Activated CD8-positive, alpha-beta memory T cell treated with anti-CD3 and anti-CD28 coated beads for 4 hours (primary cell): ENCODE measurements around the gene CD2.

Experiments
- DNase-seq, 2 donors: peaks; one replicate each; pipeline ENCODE4 v3.0.0-alpha.2; 2020; ENCODE audit warnings: low read depth in 2 of 2

CD2 gene

GRCh38 chr1:116777831-116778830 lies 23.9 kb downstream of the CD2 start:
- no peak for DNase-seq

- no peak for DNase-seq
Measured at GRCh38 chr1:116781034-116781433, 26.8 kb downstream of the CD2 start.

DNA sequence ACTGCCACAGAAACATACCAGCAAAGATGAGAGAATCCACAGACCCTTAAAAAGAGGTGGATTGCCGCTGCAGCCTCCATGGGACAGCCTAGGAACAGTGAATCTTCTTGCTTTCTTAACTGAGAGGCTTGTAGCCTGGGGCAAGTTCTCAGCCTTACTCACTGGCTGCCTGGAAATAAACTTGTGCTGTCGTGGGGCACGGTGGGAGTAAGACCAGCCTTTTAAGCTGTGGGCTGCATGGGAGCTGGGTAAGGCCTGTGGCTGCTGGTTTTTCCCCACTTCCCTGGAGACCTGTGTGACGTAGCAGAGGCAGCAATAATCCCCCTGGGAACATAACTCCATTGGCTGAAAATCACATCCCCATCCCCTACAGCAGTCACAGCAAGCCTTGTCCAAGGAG lies 30.8 kb downstream of the CD2 start:
- no peak for DNase-seq

- DNase-seq: no peak
Measured at GRCh38 chr1:116786049-116786448, 31.8 kb downstream of the CD2 start.

DNA sequence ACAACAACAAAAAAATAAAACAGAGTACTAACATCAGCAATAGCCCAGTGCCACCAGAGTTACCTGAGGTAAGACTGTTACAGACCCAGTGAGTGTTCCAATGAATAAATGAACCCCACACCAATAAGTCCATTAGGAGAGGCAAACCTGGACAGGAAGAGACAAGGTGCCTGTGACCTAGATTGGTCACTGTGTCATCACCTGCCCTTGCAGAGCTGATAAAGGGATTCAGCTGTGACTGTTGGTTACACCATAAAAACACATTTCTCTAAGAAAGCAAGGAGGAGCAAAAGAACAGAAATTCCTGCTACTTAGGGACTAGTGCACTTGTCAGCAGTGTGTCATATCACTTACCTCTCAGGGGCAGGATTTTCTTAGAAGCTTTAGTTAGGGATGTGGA lies 37.5 kb downstream of the CD2 start:
- no peak for DNase-seq

GRCh38 chr1:116793357-116793935 lies 39.2 kb downstream of the CD2 start:
- no peak for DNase-seq

DNA sequence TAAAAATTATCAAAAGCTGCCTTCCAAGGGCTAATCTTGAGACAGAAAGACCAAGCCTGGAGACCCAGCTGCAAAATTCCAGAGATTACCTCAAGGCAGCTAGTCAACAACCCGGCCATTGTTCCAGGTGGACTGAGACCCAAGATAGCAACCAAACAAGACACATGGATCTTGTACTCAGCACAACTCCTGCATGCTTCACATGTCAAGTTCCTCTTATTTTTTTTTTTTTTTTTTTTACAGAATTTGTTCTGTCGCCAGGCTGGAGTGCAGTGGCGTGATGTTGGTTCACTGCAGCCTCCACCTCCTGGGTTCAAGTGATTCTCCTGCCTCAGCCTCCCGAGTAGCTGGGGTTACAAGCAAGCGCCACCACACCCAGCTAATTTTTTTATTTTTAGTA lies 40.1 kb downstream of the CD2 start:
- DNase-seq: no peak

GRCh38 chr1:116794804-116795481 lies 40.7 kb downstream of the CD2 start:
- no peak for DNase-seq

- DNase-seq: no peak
Measured at GRCh38 chr1:116795482-116795829, 41.2 kb downstream of the CD2 start.

GRCh38 chr1:116804736-116805135 lies 50.5 kb downstream of the CD2 start:
- DNase-seq: no peak

DNA sequence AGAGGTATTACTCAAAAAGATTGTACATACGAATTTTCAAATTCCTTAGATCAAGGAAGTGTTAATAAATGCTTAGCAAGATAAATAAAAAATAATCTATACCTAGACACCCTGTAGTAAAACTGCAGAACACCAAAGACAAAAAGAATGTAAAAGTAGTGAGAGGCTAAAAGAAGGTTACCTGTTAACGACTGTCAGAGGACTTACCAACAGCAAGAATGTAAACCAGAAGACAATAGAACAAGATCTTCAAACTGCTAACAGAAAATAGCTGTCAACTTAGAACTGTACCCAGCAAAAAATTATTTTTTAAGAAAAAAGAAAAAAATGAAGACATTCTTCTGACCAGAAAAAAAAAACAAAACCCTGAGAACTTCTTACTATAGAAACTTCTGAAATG lies 51.2 kb downstream of the CD2 start:
- DNase-seq: no peak

DNA sequence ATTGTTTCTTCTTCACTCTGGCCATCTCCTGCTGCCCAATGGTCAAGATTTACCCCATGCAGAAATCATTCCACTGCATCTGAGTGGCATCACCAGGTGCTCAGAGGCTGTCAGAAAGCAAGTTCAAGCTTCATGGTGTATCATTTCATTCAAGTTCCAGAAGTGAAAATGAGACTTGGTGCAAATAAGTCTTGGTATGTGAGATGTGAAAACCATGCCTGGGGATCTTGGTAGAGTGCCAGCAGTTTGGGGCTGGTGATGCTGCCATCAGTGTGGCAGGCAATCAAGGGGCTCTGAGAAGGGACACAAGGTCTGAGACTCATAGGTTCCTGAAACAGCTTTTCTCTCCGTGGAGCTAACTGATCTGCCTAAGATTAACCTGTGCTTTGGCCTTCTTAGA lies 52.0 kb downstream of the CD2 start:
- peak in 1 of 2 donors; percentile 36 for DNase-seq

DNA sequence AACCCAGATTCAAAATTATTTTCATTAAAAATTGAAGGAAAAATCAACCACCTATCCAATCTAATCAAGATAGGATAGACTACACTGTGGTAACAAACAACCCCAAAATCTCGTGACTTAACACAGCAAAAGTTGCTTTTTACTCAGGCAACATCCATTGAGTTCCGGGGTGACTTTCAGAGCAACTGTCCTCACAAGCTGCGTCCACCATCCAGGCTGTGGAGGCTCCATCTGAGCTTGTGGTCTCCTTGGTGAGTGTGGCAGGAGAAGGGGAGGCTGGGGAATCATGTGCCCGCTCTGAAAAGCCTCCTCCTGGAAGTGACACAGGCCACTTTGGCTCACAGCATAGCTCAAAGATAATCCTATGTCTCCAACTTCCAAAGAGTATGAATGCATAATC lies 52.4 kb downstream of the CD2 start:
- no peak for DNase-seq

DNA sequence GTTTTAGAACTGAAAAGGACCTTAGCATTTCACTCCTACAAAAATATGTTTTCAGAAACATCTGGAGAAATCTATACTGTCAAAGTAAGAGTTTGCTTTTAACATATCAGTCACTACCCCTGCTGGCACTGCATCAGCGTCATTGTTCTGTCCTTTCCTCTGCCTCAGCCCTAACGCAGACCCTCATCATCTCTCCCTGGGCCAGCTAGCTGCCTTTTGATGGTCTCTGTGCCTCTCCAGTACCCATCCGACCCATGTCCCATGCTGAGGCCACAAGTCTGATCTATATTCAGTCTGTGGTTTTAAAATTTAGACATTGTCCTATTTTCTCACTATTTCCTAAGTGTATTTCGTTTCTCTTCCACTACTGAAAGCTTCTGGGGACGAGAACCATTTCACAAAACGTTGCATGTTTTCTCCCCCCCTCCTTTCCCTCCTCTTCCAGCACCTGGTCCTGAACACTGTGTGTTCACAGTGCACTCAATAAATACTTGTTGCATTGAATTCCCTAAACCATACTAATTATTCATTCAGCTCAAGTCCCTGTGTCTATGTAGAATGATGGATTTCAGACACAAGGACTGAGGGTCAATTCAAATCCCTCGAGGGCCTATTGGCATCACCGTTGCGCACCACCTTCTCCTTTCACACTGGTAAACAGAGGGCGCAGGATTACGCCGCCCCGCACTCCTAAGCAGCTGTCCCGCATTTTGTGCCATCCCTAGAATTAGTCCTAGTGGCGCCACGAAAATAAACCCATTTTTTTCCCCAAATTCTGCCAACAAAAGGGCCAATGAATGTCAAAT lies 53.4 kb downstream of the CD2 start:
- DNase-seq: no peak

DNA sequence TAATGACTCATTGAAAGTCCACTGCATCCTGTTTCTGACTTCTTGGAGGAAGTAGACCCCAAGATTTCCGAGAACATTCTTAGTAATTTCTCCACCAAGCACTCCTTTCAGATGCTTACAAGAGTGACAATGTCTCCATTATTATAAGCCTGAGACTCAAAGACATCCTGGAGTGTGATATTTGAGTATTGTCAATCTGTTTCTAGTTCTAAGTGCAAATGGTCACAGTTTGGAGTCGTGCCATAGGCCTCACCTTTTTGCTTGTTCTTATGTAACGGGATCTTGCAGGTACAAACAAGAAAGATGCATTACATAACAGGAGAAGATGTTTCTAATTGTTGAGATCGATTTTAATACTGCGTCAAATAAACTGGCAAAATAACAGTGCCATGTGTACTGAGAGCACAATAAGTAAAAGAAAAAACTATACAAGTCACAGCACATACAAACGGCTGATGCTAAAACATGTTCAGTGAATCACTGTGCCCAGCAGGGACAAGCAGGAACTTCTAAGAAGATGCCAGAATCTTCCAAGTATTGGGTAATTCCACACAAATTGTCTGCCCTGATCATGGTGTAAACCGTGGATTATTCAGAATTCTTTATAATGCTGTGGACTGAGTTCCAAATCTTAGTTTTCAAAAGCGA lies 54.1 kb downstream of the CD2 start:
- DNase-seq: no peak

DNA sequence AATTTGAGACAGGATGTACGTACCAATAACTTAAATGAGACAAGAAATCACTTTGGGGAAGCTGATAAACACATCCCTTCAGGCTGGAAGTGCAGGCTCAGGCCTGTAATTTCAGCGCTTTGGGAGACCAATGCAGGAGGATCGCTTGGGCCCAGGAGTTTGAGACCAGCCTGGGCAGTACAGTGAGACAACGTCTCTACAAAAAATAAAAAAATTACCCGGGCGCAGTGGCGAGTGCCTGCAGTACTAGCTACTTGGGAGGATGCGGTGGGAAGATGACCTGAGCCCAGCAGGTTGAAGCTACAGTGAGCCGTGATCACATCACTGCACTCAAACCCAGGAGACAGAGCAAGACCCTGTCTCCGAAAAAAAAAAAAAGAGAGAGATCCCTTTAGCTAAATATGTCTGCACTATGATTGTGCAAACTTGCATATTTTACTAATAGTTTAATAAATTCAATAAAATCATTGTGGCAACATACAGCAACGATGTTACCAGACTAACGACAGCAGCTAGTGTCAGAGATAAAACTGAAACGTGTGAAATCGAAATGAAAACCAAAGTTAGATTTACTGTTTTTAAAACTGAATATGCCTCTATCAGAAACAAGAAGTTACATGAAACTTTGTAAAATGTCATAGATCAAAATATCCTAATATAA lies 54.7 kb downstream of the CD2 start:
- DNase-seq: no peak

GRCh38 chr1:116811321-116811720 lies 57.1 kb downstream of the CD2 start:
- no peak for DNase-seq

DNA sequence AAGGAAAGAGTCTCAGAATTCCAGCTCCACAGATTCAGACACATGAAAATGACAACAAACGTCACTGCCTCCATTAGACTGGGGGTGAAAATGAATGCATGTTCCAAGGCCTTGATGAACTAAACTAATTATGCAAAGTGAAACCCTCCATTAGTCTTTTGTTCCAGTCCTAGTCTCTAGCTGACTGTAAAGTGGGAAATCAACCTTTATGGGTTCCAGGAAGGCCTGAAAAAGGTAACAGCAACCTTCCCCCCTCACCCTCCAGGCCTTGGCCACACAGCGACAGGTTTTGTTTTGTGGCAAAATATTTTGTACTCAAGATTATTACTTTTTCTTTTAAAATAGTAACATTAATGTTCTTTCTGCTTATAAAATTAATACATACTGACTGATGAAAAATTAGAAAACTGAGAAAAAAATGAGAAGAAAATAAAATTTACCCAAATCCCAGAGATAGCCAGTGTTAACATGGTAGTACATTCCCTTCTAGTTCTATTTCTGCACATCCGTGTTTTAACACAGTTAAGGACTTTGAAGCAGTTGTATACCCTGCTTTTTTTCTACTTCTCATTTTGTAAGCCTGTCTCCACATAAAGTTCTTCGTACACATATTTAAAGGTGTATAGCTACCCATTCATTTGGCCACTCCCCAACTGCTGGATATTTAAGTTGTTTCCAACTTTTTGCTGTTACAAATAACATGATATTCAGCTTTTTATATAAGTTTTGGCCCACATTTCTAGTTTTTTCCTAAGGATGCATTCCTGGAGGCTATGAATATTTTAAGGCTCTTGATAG lies 60.9 kb downstream of the CD2 start:
- DNase-seq: no peak

GRCh38 chr1:116817582-116818064 lies 63.4 kb downstream of the CD2 start:
- peak; percentile 62 to 73 for DNase-seq
